GM18520 (cell line): Measurements from ENCODE around the gene BDNF.

Experiments used
- ATAC-seq: cut with Tn5 transposase; IDR thresholded peaks from one replicate; pipeline ENCODE4 v1.9.1; 2021; ENCODE audit not compliant: unreplicated experiment

BDNF gene

GRCh38 chr11:27707676-27708075, 7.4 kb upstream of the BDNF start:
- ATAC-seq = no peak

DNA sequence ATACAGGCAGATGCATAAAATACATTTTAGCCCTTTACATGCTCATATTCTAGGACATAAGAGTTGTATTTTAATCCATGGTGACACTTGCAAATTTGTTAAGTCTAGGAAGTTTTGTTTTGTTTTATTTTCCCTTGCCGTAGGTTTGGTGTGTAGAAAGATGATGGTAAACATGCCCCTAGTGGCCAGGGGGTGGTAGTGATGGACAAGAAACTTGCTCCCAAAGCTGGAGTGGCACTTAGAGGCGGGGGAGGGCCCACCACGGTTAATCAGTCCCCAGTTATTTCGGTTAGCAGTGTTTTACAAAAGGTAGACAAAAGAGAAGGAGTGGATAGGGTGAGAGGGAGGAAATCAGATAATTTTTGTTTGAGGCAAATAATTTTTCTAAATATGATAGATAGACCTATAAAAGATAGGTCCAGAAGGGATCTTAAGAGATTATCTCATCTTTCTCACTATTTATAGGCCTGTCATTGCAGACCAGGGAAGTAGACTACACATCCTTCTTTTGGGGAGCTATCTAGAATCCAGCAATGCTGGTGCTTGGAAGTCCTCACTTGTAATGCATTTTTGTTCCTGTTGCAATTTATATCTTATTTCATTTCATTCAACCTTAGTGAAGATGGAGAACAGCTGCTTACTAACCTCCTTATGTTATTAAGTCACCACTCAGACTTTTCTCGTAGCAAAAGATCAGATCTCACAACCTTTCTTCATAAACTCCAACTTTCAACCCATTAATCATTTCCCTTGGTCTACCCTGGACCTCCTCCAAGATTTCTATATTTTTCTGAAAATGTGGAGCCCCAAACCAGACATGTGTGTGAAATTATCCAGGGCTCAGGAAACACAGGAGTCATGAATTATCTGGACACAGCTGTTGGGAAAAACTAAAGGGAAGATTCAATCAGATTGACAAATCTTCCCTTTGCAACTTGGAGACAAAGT, 5.9 kb upstream of the BDNF start:
- no peak for ATAC-seq

DNA sequence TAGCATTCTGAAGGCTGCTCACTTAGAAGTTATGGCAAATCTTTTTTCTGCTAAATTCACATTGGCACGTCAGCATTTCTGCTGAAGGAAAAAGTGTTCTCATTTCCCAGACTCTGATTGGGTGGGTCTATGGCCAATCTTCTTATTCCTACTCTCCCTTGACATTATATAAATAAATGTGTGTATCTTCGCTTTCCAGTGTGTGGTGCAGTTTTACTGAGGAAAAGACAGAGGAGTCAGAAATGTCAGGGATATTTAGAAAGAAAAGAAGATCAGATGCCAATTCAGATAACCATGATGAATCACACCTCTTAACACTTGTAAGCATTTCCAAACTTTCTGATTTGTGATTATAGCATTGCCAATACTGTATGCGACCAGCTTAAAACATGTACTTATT, 3.2 kb upstream of the BDNF start:
- no peak for ATAC-seq

GRCh38 chr11:27702811-27703210, 2.6 kb upstream of the BDNF start:
- ATAC-seq = no peak

DNA sequence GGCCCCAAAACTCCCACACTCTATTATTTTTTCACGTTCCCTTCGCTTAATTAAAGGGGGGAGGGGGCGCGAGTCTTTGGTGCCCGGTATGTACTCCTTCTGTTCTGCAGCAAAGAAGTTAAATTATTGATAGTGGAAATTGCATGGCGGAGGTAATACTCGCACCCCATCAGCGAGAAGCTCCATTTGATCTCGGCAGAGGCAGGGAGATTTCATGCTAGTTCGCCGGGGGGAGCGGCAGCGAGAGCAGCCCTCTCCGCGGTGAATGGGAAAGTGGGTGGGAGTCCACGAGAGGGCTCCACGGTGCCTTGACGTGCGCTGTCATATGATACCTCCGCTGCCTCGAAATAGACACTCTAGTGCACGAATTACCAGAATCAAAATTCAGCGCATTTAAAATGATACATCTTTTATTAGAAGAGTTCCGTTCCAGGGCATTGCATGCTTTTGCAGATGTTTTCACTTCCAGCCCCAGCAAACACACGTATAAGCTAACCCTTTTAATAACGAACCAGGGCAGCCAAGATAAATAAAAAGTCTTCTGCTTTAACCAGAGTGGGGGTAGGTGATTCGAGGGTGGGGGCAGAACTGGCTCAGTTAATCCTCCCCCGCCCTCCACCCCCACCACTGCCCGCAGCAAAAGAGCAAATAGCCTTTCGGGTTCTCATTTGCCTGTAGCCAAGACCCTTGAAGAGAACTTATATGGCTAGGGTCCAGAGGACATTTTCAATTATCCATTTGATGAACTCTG, 1.3 kb upstream of the BDNF start:
- no peak for ATAC-seq

GRCh38 chr11:27699926-27700350, 317 bp downstream of the BDNF start:
- ATAC-seq = no peak

DNA sequence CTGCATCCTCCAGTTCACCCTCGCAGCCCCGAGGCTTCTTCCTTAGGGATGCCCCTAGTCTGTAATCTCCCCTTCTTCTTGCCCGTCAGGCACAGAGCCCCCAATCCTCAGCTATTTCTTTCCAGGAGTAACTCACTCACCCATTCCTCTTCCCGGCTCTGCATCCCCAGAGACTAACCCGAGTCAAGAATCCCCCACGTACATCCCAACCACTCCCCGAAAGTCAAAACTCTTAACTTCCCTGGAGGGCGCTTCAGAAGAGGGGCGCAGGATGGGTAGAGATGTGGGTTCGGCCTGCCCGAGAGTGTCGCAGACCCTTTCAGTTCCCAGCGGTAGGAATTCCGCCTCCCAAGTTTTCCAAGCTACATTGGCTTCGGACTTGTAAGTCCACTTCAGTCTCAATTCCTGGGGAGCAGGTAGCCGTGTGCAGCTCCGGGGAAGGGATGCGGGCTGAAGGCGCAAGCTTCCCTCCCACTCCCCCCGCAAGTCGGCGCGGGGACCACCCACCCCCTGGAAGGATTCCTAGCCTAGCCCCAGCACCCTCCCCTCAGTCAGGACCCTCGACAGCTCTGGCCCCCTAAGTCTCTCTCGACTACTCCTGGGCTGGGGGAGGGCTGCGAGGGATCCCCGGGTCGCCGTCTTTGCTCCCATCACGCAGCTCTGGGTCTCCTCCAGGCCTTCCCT, 871 bp downstream of the BDNF start:
- ATAC-seq = no peak

DNA sequence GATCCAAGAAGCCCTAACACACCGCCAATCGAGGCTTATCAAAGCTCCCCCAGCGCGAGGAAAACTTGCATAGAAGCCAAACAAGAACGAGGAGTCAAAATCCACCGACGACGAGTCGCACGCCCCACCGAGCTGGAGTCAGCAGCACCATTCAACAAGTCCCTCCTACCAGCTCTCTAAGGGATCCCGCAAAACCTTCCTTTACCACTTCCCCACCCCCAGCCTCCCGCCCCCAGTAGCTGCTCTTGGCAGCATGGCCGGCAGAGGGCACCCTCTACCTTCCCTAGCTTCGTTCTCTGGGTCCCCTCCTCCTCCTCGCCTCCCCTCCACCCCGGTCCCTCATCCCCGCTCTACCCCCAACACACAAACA, 1.4 kb downstream of the BDNF start:
- peak; percentile 56 for ATAC-seq

- no peak for ATAC-seq
Observed at GRCh38 chr11:27697679-27698275, 2.5 kb downstream of the BDNF start.

GRCh38 chr11:27696961-27697360, 3.3 kb downstream of the BDNF start:
- ATAC-seq = no peak

DNA sequence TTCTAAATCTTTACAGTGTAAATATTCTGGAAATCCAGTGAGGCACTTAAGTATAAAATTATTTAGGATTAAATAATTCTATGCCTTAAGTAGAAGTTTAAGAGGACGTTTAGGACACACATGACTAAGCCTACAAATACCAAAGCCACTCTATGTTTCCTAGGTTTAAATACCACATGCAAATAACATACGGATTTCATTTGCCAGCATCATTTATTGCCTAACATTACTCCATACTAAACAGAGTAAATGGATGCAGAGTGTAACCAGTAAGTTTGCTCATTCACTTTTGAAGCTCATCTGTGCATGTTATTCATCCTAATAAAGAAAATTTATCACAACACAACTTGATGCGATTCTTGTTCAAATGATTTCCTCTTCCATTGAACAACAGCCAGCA, 4.1 kb downstream of the BDNF start:
- ATAC-seq = no peak

- ATAC-seq = no peak
Observed at GRCh38 chr11:27694992-27695391, 5.3 kb downstream of the BDNF start.

GRCh38 chr11:27693398-27693797, 6.9 kb downstream of the BDNF start:
- ATAC-seq = no peak

DNA sequence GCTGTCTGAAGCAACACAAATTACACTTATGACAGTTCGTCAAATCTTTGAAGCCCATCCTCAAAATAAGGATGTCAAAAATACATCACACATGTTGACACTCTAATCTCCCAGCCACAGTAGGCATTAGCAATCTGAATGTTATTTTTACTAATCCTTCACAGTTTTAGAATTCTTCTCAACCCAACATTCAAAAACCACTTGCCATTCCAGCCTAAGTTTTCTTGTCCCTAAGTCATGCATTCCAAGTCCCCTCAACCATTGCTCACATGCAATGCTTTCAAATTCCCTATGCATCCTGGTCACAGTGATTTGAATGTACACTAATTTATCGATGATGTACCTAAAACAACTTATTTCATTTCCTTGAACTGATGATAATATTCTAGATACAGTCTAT, 7.5 kb downstream of the BDNF start:
- no peak for ATAC-seq

GRCh38 chr11:27688076-27688475, 12.2 kb downstream of the BDNF start:
- ATAC-seq = no peak

GRCh38 chr11:27681664-27682063, 18.6 kb downstream of the BDNF start:
- ATAC-seq = no peak

DNA sequence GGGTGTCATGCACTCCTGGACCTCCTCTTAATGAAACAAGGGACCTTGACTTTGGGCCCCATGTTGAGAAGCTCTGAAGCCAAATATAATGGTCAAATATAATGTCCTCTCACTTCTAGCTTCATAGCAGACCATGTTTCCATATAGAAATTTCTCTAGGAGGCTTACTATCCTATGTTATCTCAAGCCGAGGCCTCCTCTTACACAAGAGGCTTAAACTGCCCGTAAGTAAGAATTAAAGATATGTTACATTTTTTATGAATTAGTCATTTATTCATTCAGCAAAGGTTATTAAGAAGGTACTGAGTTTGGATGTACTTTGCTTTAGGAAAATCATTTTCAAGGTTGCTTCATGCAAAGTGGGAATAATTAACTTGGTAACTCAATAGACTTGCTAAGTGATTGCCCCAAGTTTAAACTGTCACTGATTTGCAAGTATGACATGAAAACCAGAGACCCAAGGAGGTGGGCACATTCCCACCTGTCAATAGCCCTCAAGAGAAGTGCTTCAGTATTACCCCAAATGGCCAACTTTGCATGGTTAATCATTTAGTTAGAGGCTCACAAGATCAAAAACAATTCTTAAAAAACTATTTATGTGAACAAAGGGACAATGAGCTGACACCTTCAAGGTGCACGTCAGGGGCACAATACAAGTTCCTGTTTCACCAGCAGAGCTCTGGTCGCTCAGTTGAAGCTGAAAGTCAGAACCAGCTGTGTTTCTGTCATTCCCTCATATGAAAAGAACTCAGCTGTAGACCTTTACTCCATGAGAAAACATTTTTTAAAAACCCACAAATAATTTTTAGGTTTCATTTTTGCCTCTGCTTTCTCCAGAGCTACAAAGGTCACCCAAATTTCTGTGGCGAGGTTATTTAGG, 20.9 kb downstream of the BDNF start:
- peak; percentile 39 for ATAC-seq

- ATAC-seq = no peak
Observed at GRCh38 chr11:27678242-27678641, 22.0 kb downstream of the BDNF start.

DNA sequence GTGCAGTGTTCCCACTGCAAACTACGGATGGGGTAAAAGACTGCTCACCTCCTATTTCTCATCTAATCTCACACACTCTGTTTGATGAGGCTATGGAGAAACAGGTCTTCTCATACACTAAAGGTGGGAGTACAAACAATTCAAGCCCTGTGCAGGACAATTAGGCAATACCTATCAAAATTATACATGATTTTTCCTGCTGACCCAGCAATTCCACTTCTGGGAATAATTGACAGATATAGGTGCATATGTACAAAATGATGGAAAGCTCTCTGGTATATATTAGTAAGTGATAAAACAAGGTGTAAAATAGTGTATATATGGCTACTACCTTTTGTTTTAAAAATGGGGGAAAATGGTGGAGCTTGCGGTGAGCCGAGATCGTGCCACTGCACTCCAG, 23.1 kb downstream of the BDNF start:
- no peak for ATAC-seq

- no peak for ATAC-seq
Observed at GRCh38 chr11:27673979-27674663, 26.1 kb downstream of the BDNF start.
